ENCODE measurements around the gene SLC26A11.
"Not testable (repeated sequence)": the region's sequence is repeated elsewhere in the genome, so short reads cannot be mapped to it uniquely, and the experiment has no call there.

SLC26A11 gene

GRCh38 chr17:80260791-80261158 is 40.5 kb downstream of the SLC26A11 start, which contains the start of gene RNF213:
RNF213 (plus strand) TSS chr17:80260852; CDS start chr17:80263682, 2,830 bp downstream.
- peak; percentile 77 for DNase-seq (ENCODE audit: low spot score)

- DNase-seq (ENCODE audit: low spot score), result peak; percentile 69
Measured at GRCh38 chr17:80261159-80261894, 41.1 kb downstream of the SLC26A11 start.

GRCh38 chr17:80261895-80262279 is 41.7 kb downstream of the SLC26A11 start:
- no peak for DNase-seq (ENCODE audit: low spot score)

GRCh38 chr17:80262291-80262690 is 42.1 kb downstream of the SLC26A11 start:
- no peak for DNase-seq (ENCODE audit: low spot score)

- DNase-seq (ENCODE audit: low spot score), result no peak
Measured at GRCh38 chr17:80262775-80263244, 42.6 kb downstream of the SLC26A11 start.

GRCh38 chr17:80263253-80264204 is 43.3 kb downstream of the SLC26A11 start:
- peak; percentile 96 for DNase-seq (ENCODE audit: low spot score)

GRCh38 chr17:80264205-80265075 is 44.2 kb downstream of the SLC26A11 start:
- no peak for DNase-seq (ENCODE audit: low spot score)

GRCh38 chr17:80265205-80266068 is 45.2 kb downstream of the SLC26A11 start:
- no peak for DNase-seq (ENCODE audit: low spot score)

- no peak for DNase-seq (ENCODE audit: low spot score)
Measured at GRCh38 chr17:80267391-80267790, 47.2 kb downstream of the SLC26A11 start.

GRCh38 chr17:80268427-80268826 is 48.2 kb downstream of the SLC26A11 start:
- DNase-seq (ENCODE audit: low spot score), result no peak

GRCh38 chr17:80269405-80269807 is 49.2 kb downstream of the SLC26A11 start:
- no peak for DNase-seq (ENCODE audit: low spot score)

GRCh38 chr17:80270104-80270503 is 49.9 kb downstream of the SLC26A11 start:
- DNase-seq (ENCODE audit: low spot score), result no peak

- DNase-seq (ENCODE audit: low spot score), result peak; percentile 60
Measured at GRCh38 chr17:80270836-80271235, 50.6 kb downstream of the SLC26A11 start.

- DNase-seq (ENCODE audit: low spot score), result no peak
Measured at GRCh38 chr17:80272366-80272765, 52.1 kb downstream of the SLC26A11 start.

- DNase-seq (ENCODE audit: low spot score), result no peak
Measured at GRCh38 chr17:80274331-80274730, 54.1 kb downstream of the SLC26A11 start.

- no peak for DNase-seq (ENCODE audit: low spot score)
Measured at GRCh38 chr17:80274871-80275449, 54.7 kb downstream of the SLC26A11 start.

GRCh38 chr17:80275857-80276256 is 55.6 kb downstream of the SLC26A11 start:
- DNase-seq (ENCODE audit: low spot score), result not testable (repeated sequence)

- DNase-seq (ENCODE audit: low spot score), result no peak
Measured at GRCh38 chr17:80277751-80278671, 57.8 kb downstream of the SLC26A11 start.

- DNase-seq (ENCODE audit: low spot score), result peak; percentile 75
Measured at GRCh38 chr17:80279895-80280294, 59.7 kb downstream of the SLC26A11 start.

Data from hepatic stellate cell (primary cell).